Lower leg skin (tissue), 3 donors: ENCODE results near the gene WDR73.

Experiments used
- POLR2A ChIP-seq, 2 donors: fragments of 450-650 bp; IDR thresholded peaks; one replicate each; pipeline ENCODE4 v1.6.1; 2016 to 2017; ENCODE audit warnings: antibody characterized with exemption in 2 of 2, mild to moderate bottlenecking in 1 of 2, moderate library complexity in 1 of 2
- TF ChIP-seq, protein P1 (sequence below), 3 donors: fragments of 450-650 bp; IDR thresholded peaks; one replicate each; pipeline ENCODE4 v1.5.1; 2016; ENCODE audit warnings: antibody characterized with exemption in 3 of 3, mild to moderate bottlenecking in 3 of 3, moderate library complexity in 2 of 3

DNA sequence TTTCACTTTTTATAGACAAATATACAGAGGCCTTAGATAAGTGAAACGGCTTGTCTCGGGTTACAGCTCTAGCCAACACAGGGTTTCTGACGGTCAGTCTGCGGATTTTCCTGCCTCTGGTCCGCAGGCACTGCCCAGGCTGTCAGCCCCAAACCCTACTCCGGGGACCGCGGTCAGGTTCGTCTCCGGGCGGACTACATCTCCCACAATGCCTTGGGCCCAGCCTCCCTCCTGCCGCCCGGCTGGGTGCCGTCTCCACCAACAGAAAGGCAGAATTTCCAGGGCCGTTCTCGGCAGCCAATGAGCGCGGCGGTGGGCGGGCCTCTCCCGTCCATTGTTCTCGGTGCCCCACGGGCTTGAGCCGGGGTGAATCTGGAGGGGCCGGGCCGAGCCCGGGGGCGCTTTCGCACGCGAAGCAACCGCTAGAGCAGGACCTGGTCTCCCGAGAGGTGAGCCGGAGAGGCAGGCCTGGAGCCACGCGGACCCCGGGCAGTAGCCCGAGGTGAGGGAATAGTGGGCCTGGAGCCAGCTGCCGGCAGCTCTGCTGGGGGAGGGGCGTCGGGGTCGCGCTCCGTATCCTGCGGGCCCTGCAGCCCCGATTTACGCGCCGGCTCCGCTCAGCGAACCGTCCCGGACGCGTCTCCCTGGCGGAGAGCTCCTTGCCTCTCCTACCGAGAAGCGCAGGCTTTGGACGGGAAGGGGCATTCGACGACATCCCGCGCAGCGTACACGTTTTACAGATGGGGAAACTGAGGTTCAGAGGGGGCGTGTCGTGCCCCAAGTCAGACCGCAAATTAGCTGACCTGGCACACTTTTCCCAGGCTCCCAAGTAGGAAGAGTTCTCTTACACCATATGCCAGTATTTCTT, 53.2 kb downstream of the WDR73 start, which contains the start of gene ZSCAN2:
- TF ChIP-seq, protein P1, sequence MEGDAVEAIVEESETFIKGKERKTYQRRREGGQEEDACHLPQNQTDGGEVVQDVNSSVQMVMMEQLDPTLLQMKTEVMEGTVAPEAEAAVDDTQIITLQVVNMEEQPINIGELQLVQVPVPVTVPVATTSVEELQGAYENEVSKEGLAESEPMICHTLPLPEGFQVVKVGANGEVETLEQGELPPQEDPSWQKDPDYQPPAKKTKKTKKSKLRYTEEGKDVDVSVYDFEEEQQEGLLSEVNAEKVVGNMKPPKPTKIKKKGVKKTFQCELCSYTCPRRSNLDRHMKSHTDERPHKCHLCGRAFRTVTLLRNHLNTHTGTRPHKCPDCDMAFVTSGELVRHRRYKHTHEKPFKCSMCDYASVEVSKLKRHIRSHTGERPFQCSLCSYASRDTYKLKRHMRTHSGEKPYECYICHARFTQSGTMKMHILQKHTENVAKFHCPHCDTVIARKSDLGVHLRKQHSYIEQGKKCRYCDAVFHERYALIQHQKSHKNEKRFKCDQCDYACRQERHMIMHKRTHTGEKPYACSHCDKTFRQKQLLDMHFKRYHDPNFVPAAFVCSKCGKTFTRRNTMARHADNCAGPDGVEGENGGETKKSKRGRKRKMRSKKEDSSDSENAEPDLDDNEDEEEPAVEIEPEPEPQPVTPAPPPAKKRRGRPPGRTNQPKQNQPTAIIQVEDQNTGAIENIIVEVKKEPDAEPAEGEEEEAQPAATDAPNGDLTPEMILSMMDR (IDR thresholded peaks at IDR 0.05), result no peak
- no peak for TF ChIP-seq POLR2A (IDR thresholded peaks at IDR 0.05)
